ENCODE results near the gene ID3.

The ID3 gene

GRCh38 chr1:23576338-23577055, 17.2 kb upstream of the ID3 start:
- ATAC-seq: no peak
- Mint-ChIP-seq H3K36me3 (no peaks in the 10 kb centered on the region), H3K4me1 (peaks cover 28% of the 10 kb centered on the region), H3K27ac (peak overlapping the region; percentile 81), H3K4me3 (peak overlapping the region; percentile 40), H3K9me3 (no peaks in the 10 kb centered on the region)
- no peak for DNase-seq (ENCODE audit: low spot score in 2 of 2)

DNA sequence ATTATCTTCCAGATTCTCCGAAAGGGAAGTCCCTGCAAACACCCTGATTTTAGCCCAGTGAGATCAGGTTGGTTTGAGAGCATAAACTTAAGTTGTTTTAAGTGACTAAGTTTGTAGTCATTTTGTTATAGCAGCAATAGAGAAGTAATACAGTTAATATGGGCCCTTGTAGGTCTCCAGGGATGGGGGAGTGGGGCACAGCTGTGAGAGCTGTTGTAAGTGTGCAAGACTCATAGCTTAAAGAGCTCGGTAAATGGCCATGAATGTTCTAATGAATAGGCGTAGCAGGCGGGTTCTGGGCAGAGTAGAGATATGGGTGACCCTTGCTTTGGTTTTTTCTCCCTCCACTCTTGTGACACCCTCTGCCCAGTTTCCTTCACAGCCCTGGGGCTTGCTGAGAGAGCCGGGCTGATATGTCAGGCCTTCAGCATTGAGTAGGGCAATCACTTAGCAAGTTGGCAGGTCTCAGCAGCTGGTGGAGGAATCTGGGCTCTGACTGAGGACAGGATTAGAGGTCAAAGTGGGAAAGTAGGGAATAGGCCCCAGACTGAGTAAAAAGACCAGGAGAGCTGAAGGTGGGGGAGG, 16.0 kb upstream of the ID3 start:
- Mint-ChIP-seq H3K27ac (no peak overlapping the region), H3K36me3 (no peaks in the 10 kb centered on the region), H3K9me3 (no peaks in the 10 kb centered on the region), H3K4me1 (peaks cover 28% of the 10 kb centered on the region), H3K4me3 (no peak overlapping the region)
- ATAC-seq (no peak), DNase-seq (ENCODE audit: low spot score in 2 of 2) (no peak)

GRCh38 chr1:23574265-23574754, 15.0 kb upstream of the ID3 start:
- H3K4me3 Mint-ChIP-seq: no peak overlapping the region
- peaks cover 28% of the 10 kb centered on the region for H3K4me1 Mint-ChIP-seq
- DNase-seq (ENCODE audit: low spot score in 2 of 2): no peak
- no peak overlapping the region for H3K27ac Mint-ChIP-seq
- ATAC-seq: no peak
- H3K9me3 Mint-ChIP-seq: no peaks in the 10 kb centered on the region
- H3K36me3 Mint-ChIP-seq: no peaks in the 10 kb centered on the region

- Mint-ChIP-seq H3K9me3 (no peaks in the 10 kb centered on the region), H3K27ac (no peak overlapping the region), H3K36me3 (no peaks in the 10 kb centered on the region), H3K4me3 (no peak overlapping the region), H3K4me1 (peaks cover 26% of the 10 kb centered on the region)
- no peak for ATAC-seq
- no peak for DNase-seq (ENCODE audit: low spot score in 2 of 2)
Observed at GRCh38 chr1:23573574-23574182, 14.4 kb upstream of the ID3 start.

DNA sequence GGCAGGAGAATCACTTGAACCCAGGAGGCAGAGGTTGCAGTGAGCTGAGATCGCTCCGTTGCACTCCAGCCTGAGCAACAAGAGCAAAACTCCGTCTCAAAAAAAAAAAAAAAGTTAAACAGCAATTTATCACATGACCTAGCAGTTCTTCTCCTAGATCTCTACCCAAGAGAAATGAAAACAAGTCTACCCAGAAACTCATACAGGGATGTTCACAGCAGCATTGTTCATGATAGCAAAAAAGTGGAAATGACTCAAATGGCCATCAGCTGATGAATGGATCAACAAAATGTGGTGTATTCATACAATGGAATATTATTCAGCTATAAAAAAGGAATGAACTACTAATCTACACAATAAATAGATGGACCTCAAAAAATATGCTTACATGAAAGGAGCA, 12.2 kb upstream of the ID3 start:
- Mint-ChIP-seq H3K27ac (no peak overlapping the region), H3K4me3 (no peak overlapping the region), H3K9me3 (no peaks in the 10 kb centered on the region), H3K4me1 (peaks cover 14% of the 10 kb centered on the region), H3K36me3 (no peaks in the 10 kb centered on the region)
- no peak for DNase-seq (ENCODE audit: low spot score in 2 of 2)
- no peak for ATAC-seq

GRCh38 chr1:23570001-23570691, 10.8 kb upstream of the ID3 start:
- DNase-seq (ENCODE audit: low spot score in 2 of 2) (no peak), ATAC-seq (no peak)
- no peaks in the 10 kb centered on the region for H3K9me3 Mint-ChIP-seq
- no peaks in the 10 kb centered on the region for H3K36me3 Mint-ChIP-seq
- H3K27ac Mint-ChIP-seq: no peak overlapping the region
- H3K4me3 Mint-ChIP-seq: no peak overlapping the region
- peaks cover 14% of the 10 kb centered on the region for H3K4me1 Mint-ChIP-seq

- peak overlapping the region; percentile 62 for H3K4me3 Mint-ChIP-seq
- no peaks in the 10 kb centered on the region for H3K36me3 Mint-ChIP-seq
- H3K4me1 Mint-ChIP-seq: peaks cover 8% of the 10 kb centered on the region
- H3K9me3 Mint-ChIP-seq: no peaks in the 10 kb centered on the region
- H3K27ac Mint-ChIP-seq: no peak overlapping the region
- DNase-seq (ENCODE audit: low spot score in 2 of 2): no peak
- ATAC-seq: no peak
Observed at GRCh38 chr1:23568608-23569383, 9.5 kb upstream of the ID3 start.

GRCh38 chr1:23567996-23568607, 8.8 kb upstream of the ID3 start:
- peak overlapping the region; percentile 62 for H3K4me3 Mint-ChIP-seq
- no peaks in the 10 kb centered on the region for H3K9me3 Mint-ChIP-seq
- peaks cover 8% of the 10 kb centered on the region for H3K4me1 Mint-ChIP-seq
- H3K27ac Mint-ChIP-seq: no peak overlapping the region
- DNase-seq (ENCODE audit: low spot score in 2 of 2): no peak
- H3K36me3 Mint-ChIP-seq: peaks cover 3% of the 10 kb centered on the region
- ATAC-seq: no peak

DNA sequence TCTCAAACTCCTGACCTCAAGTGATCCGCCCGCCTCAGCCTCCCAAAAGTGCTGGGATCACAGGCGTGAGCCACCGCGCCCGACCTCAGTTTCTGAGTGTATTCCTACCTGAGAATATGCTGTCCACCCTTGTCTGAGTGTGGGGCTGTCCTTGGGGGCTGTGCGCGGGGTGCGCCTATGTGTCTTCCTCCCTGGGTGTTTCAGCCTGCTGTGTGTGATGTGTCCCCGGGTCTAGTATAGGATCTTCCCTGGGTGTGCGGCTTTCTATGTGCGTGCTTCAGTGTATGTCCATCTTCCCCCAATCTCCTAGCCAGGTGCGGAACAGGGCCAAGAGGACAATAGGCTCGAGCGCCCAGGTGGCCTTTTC, 8.3 kb upstream of the ID3 start:
- DNase-seq (ENCODE audit: low spot score in 2 of 2): no peak
- H3K4me1 Mint-ChIP-seq: peaks cover 8% of the 10 kb centered on the region
- peaks cover 4% of the 10 kb centered on the region for H3K36me3 Mint-ChIP-seq
- peak overlapping the region; percentile 62 for H3K4me3 Mint-ChIP-seq
- no peak for ATAC-seq
- H3K9me3 Mint-ChIP-seq: no peaks in the 10 kb centered on the region
- H3K27ac Mint-ChIP-seq: no peak overlapping the region

DNA sequence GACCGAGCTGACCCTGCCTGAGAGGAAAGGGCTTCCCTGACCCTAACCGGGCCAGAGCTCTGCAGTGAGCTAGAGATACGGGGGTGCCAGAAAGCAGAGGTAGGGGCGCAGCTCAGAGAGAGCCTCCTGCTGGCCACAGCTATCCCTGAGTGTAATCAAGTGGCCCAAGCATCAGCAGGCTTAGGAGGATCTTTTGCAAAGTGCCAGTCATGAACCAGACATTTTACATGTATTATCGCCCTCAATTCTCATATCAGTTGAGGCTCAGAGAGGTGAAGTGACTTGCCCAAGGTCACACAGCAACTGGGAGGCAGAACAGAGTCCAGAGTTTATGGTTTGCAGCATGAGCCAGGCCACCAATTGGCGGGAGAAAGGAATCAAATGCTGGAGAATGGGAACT, 7.0 kb upstream of the ID3 start:
- Mint-ChIP-seq H3K27ac (no peak overlapping the region), H3K4me3 (no peak overlapping the region), H3K4me1 (peaks cover 8% of the 10 kb centered on the region), H3K36me3 (peaks cover 4% of the 10 kb centered on the region), H3K9me3 (no peaks in the 10 kb centered on the region)
- no peak for DNase-seq (ENCODE audit: low spot score in 2 of 2)
- ATAC-seq: no peak

DNA sequence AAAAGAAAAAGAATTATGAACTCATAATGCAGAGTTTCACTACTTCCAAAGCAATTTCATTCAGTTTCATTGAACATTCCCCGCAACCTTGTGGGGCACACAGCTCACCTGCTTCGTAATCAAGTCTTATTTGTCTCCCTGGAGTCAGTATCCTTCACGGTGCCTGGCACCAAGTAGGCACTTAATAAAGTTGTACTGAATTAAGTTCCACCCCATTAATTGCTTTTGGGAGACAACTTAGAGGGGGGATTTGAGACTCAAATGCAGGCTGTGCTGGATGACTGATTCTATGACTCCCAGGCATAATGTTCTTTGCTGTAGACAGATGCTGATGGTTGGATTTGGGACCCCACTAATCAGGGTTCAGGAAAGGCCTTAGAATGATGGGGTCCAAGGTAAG, 6.5 kb upstream of the ID3 start:
- peaks cover 4% of the 10 kb centered on the region for H3K36me3 Mint-ChIP-seq
- no peak for DNase-seq (ENCODE audit: low spot score in 2 of 2)
- H3K27ac Mint-ChIP-seq: no peak overlapping the region
- H3K4me3 Mint-ChIP-seq: no peak overlapping the region
- H3K9me3 Mint-ChIP-seq: no peaks in the 10 kb centered on the region
- no peak for ATAC-seq
- H3K4me1 Mint-ChIP-seq: peaks cover 8% of the 10 kb centered on the region

DNA sequence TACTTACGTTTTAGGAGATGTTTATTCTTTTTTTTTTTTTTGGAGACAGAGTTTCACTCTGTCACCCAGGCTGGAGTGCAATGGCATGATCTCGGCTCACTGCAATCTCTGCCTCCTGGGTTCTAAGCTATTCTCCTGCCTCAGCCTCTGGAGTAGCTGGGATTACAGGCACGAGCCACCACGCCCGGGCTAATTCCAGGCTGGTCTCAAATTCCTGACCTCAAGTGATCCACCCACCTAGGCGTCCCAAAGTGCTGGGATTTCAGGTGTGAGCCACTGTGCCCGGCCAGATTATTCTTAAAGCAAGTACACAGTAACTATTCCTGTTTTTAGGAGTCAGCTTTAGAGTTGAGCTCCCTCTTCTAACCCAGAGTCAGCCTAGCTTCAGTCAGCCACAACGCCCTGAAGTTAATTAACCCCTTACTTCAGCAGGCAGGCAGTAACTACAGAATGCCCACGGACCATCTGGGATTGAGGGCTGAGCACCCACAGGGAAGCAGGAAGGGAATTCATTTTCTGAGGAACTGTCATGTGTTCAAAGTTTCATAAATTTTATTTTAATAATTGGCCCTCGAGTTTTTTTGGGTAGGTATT, 5.3 kb upstream of the ID3 start:
- peaks cover 4% of the 10 kb centered on the region for H3K36me3 Mint-ChIP-seq
- no peak overlapping the region for H3K4me3 Mint-ChIP-seq
- no peak for DNase-seq (ENCODE audit: low spot score in 2 of 2)
- no peak overlapping the region for H3K27ac Mint-ChIP-seq
- no peak for ATAC-seq
- no peaks in the 10 kb centered on the region for H3K9me3 Mint-ChIP-seq
- peaks cover 8% of the 10 kb centered on the region for H3K4me1 Mint-ChIP-seq

GRCh38 chr1:23563755-23564374, 4.6 kb upstream of the ID3 start:
- H3K4me1 Mint-ChIP-seq: peaks cover 10% of the 10 kb centered on the region
- no peak overlapping the region for H3K4me3 Mint-ChIP-seq
- no peak for DNase-seq (ENCODE audit: low spot score in 2 of 2)
- H3K9me3 Mint-ChIP-seq: no peaks in the 10 kb centered on the region
- ATAC-seq: no peak
- H3K27ac Mint-ChIP-seq: no peak overlapping the region
- peaks cover 4% of the 10 kb centered on the region for H3K36me3 Mint-ChIP-seq

DNA sequence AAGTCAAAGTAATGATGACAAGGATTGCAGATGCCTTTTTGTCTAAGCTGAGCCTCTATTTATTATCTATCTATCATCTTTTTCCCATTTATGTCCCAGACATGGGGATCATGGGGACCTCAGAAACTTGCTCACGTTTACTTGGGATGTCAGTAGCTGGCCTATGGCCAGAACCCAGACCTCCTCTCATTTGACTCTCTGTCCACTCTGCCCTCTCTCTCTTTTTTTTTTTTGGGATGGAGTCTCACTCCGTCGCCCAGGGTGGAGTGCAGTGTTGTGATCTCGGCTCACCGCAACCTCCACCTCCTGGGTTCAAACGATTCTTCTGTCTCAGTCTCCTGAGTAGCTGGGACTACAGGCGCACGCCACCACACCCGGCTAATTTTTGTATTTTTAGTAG, 3.7 kb upstream of the ID3 start:
- no peak for DNase-seq (ENCODE audit: low spot score in 2 of 2)
- no peak for ATAC-seq
- no peak overlapping the region for H3K27ac Mint-ChIP-seq
- peaks cover 4% of the 10 kb centered on the region for H3K36me3 Mint-ChIP-seq
- no peaks in the 10 kb centered on the region for H3K9me3 Mint-ChIP-seq
- peaks cover 12% of the 10 kb centered on the region for H3K4me1 Mint-ChIP-seq
- no peak overlapping the region for H3K4me3 Mint-ChIP-seq
